HG03432 (cell line): Measurements from ENCODE around the gene PLPPR1.

Experiments used
- ATAC-seq: cut with Tn5 transposase; IDR thresholded peaks from one replicate; pipeline ENCODE4 v1.9.1; 2021; ENCODE audit warnings: mild to moderate bottlenecking, moderate library complexity; ENCODE audit not compliant: unreplicated experiment

The PLPPR1 gene

DNA sequence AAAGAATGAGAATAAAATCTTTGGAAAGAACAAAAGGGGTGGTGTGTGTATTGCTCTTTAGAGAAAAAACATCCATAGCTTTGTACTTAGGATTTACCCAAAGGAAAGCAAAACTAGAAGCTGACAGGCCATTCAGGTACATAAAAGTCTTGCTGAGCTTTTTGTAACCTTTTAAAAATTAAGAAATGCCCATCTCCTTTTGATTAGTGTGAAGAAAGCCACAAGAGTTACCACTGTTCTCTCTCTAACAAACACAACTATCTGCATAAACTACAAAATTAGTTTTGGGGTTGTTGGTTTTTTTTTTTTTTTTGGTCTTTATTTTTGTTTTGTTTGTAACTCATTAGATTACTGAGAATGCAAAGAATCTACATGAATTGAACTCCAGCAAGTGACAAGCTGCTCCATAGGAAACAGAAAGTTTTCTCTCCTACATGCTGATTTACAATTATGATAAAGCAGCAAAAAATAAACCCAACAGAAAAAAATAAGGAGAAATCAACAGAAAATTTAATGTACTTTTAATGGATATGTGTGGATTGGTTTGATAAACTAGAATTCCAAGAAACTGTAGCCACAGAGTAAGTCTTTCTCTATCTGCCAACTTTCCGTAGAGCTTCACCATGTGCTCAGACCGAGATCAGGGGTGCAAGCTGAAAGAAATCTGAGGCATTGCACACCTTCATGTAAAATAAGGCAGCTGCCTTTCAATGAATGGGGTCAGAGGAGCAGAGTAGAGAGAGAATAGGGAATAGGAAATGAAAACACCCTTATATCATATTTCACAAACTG is 344.0 kb downstream of the PLPPR1 start:
- ATAC-seq = no peak
